Muscle of back (tissue), 11 donors: ENCODE data around the gene GLT6D1. TPM values are rescaled to one million over a fixed set of nuclear protein-coding genes. Genes with fewer than 3 reads are reported as not detected.

ENCODE experiments used
- DNase-seq, 3 donors: peaks; one replicate each; pipeline versions ENCODE4 v3.0.0 to v3.0.0-alpha.2; 2013
- polyA plus RNA-seq, 10 donors: library from polyadenylated mRNA; unstranded; fragments of 120-200 nt; gene quantifications; one replicate each; pipeline ENCODE4 v1.2.1, GENCODE V29; 2013; ENCODE audit not compliant: insufficient read length in 10 of 10

The GLT6D1 gene
- polyA plus RNA-seq, 10 donors, result not detected

- DNase-seq, result no peak
These were observed 29.9 kb downstream of the GLT6D1 start for GRCh38 chr9:135609366-135609955.

GRCh38 chr9:135608999-135609317 is 30.4 kb downstream of the GLT6D1 start:
- no peak for DNase-seq

GRCh38 chr9:135608294-135608998 is 30.9 kb downstream of the GLT6D1 start:
- no peak for DNase-seq

GRCh38 chr9:135607401-135608293 is 31.7 kb downstream of the GLT6D1 start:
- no peak for DNase-seq

GRCh38 chr9:135606885-135607259 is 32.5 kb downstream of the GLT6D1 start:
- no peak for DNase-seq

GRCh38 chr9:135605238-135605781 is 34.0 kb downstream of the GLT6D1 start:
- DNase-seq, result no peak

- DNase-seq, result no peak
These were observed 34.7 kb downstream of the GLT6D1 start for GRCh38 chr9:135604437-135605237.

GRCh38 chr9:135602789-135603481 is 36.4 kb downstream of the GLT6D1 start:
- no peak for DNase-seq

- no peak for DNase-seq
These were observed 37.4 kb downstream of the GLT6D1 start for GRCh38 chr9:135601988-135602387.

- DNase-seq, result no peak
These were observed 39.0 kb downstream of the GLT6D1 start for GRCh38 chr9:135600296-135600817.

- no peak for DNase-seq
These were observed 43.1 kb downstream of the GLT6D1 start for GRCh38 chr9:135596211-135596610.

GRCh38 chr9:135592625-135593024 is 46.7 kb downstream of the GLT6D1 start:
- no peak for DNase-seq

GRCh38 chr9:135592331-135592590 is 47.1 kb downstream of the GLT6D1 start:
- DNase-seq, result no peak

- DNase-seq, result no peak
These were observed 47.6 kb downstream of the GLT6D1 start for GRCh38 chr9:135591506-135592330.

- no peak for DNase-seq
These were observed 48.8 kb downstream of the GLT6D1 start for GRCh38 chr9:135590486-135591079.

- DNase-seq, result no peak
These were observed 49.5 kb downstream of the GLT6D1 start for GRCh38 chr9:135589596-135590485.

GRCh38 chr9:135588886-135589595 is 50.3 kb downstream of the GLT6D1 start:
- no peak for DNase-seq

GRCh38 chr9:135588371-135588770 is 51.0 kb downstream of the GLT6D1 start:
- DNase-seq, result no peak
